HL-60/S4 treated with phorbol 12-myristate 13-acetate at 8.2 ng/mL for 4 days and 3 days (cell line): ENCODE results near the gene ERMN.

Source experiments
- in situ Hi-C: fragments of 300-500 bp; cut with MboI; formaldehyde crosslinking; loops from 2 replicates; pipeline ENCODE4 v1.15.0; 2022; ENCODE audit warnings: low sequenced_read_pairs

Gene ERMN

GRCh38 chr2:157333304-157334047 is 7.9 kb upstream of the ERMN start:
- in situ Hi-C loops = no loop called here

- in situ Hi-C loops = no loop called here
Observed at GRCh38 chr2:157329524-157329923, 3.9 kb upstream of the ERMN start.

- in situ Hi-C loops = no loop called here
Observed at GRCh38 chr2:157327621-157328500, 2.2 kb upstream of the ERMN start.

GRCh38 chr2:157327200-157327599 is 1.6 kb upstream of the ERMN start:
- in situ Hi-C loops = no loop called here

GRCh38 chr2:157326698-157327097 is 1.1 kb upstream of the ERMN start:
- in situ Hi-C loops = no loop called here

GRCh38 chr2:157324331-157324843 is 1.2 kb downstream of the ERMN start:
- in situ Hi-C loops = no loop called here

GRCh38 chr2:157322432-157322831 is 3.2 kb downstream of the ERMN start:
- in situ Hi-C loops = no loop called here

- in situ Hi-C loops = no loop called here
Observed at GRCh38 chr2:157321466-157321865, 4.2 kb downstream of the ERMN start.

- in situ Hi-C loops = no loop called here
Observed at GRCh38 chr2:157320409-157320808, 5.2 kb downstream of the ERMN start.

- in situ Hi-C loops = no loop called here
Observed at GRCh38 chr2:157319795-157320194, 5.8 kb downstream of the ERMN start.

GRCh38 chr2:157318884-157319283 is 6.7 kb downstream of the ERMN start:
- in situ Hi-C loops = no loop called here

GRCh38 chr2:157315901-157316300 is 9.7 kb downstream of the ERMN start:
- in situ Hi-C loops = no loop called here

GRCh38 chr2:157312866-157313486 is 12.6 kb downstream of the ERMN start:
- in situ Hi-C loops = no loop called here

- in situ Hi-C loops = no loop called here
Observed at GRCh38 chr2:157311706-157312105, 13.9 kb downstream of the ERMN start.

GRCh38 chr2:157309878-157310277 is 15.7 kb downstream of the ERMN start:
- in situ Hi-C loops = no loop called here

GRCh38 chr2:157307021-157307420 is 18.6 kb downstream of the ERMN start:
- in situ Hi-C loops = no loop called here

- in situ Hi-C loops = no loop called here
Observed at GRCh38 chr2:157305723-157306110, 19.9 kb downstream of the ERMN start.

GRCh38 chr2:157304811-157305722 is 20.6 kb downstream of the ERMN start:
- in situ Hi-C loops = no loop called here

- in situ Hi-C loops = no loop called here
Observed at GRCh38 chr2:157303612-157304011, 22.0 kb downstream of the ERMN start.

GRCh38 chr2:157302492-157303099 is 23.0 kb downstream of the ERMN start:
- in situ Hi-C loops = no loop called here
